GM12878 (cell line): ENCODE measurements around the gene TOP3A. TPM values are rescaled to one million over a fixed set of nuclear protein-coding genes. Genes with fewer than 3 reads are reported as not detected.

Source experiments
- ASH2L ChIP-seq: fragments of 300-600, 200-600 bp; sonication (generic); IDR thresholded peaks from 2 replicates; pipeline ENCODE4 v1.6.1; 2017; ENCODE audit warnings: low read depth, mild to moderate bottlenecking, borderline replicate concordance
- BCL3 ChIP-seq: IDR thresholded peaks from 2 replicates; pipeline ENCODE4 v1.6.1; 2011; ENCODE audit warnings: borderline replicate concordance, low read depth, mild to moderate bottlenecking, moderate library complexity, low read length; ENCODE audit not compliant: insufficient read depth, poor library complexity, severe bottlenecking
- BHLHE40 ChIP-seq, 2 experiments: fragments of 450-650 bp in 1 of 2; IDR thresholded peaks; 2 replicates each; pipeline ENCODE4 v1.6.1; 2011 to 2017; ENCODE audit warnings: low read depth in 2 of 2, borderline replicate concordance in 1 of 2, improper control_type of control experiment in 1 of 2, low read length in 1 of 2, mild to moderate bottlenecking in 1 of 2
- EED ChIP-seq: sonication (generic); IDR thresholded peaks from 2 replicates; pipeline ENCODE4 v1.6.1; 2016; ENCODE audit warnings: antibody characterized with exemption, low read depth
- FOXM1 ChIP-seq: IDR thresholded peaks from 2 replicates; pipeline ENCODE4 v1.6.1; 2012; ENCODE audit warnings: low read depth, mild to moderate bottlenecking, inconsistent platforms, low read length, moderate library complexity
- GABPA ChIP-seq: IDR thresholded peaks from 2 replicates; pipeline ENCODE4 v1.6.1; 2014; ENCODE audit warnings: antibody characterized with exemption, low read depth, mild to moderate bottlenecking, inconsistent platforms
- GATAD2B ChIP-seq: fragments of 450-650 bp; conservative IDR thresholded peaks from 2 replicates; pipeline ENCODE4 v1.6.1; 2017; ENCODE audit warnings: low read depth, mild to moderate bottlenecking, moderate library complexity
- JUNB ChIP-seq: IDR thresholded peaks from 2 replicates; pipeline ENCODE4 v1.6.1; 2016; ENCODE audit warnings: antibody characterized with exemption, mild to moderate bottlenecking
- KDM1A ChIP-seq: fragments of 200-600 bp; sonication (generic); IDR thresholded peaks from 2 replicates; pipeline ENCODE4 v1.6.1; 2016; ENCODE audit warnings: borderline replicate concordance
- MEF2A ChIP-seq: IDR thresholded peaks from 2 replicates; pipeline ENCODE4 v1.6.1; 2011; ENCODE audit warnings: low read depth, mild to moderate bottlenecking, low read length, moderate library complexity; ENCODE audit not compliant: insufficient read depth
- MYC ChIP-seq: IDR thresholded peaks from 2 replicates; pipeline ENCODE4 v1.6.1; 2011; ENCODE audit warnings: mild to moderate bottlenecking, low read length, moderate library complexity, inconsistent platforms; ENCODE audit not compliant: insufficient read depth, insufficient replicate concordance, insufficient read length, severe bottlenecking
- NR2C2 ChIP-seq: IDR thresholded peaks from 2 replicates; pipeline ENCODE4 v1.6.1; 2011; ENCODE audit warnings: borderline replicate concordance, low read depth; ENCODE audit not compliant: control insufficient read depth, insufficient read length
- RB1 ChIP-seq: fragments of 450-650 bp; formaldehyde crosslinking; IDR thresholded peaks from 2 replicates; pipeline ENCODE4 v1.6.1; 2017; ENCODE audit warnings: mild to moderate bottlenecking, borderline replicate concordance
- RFX5 ChIP-seq: IDR thresholded peaks from 2 replicates; pipeline ENCODE4 v1.6.1; 2011; ENCODE audit warnings: low read depth, low read length, improper control_type of control experiment
- SMAD5 ChIP-seq: IDR thresholded peaks from 2 replicates; pipeline ENCODE4 v1.6.1; 2016; ENCODE audit warnings: antibody characterized with exemption, low read depth
- SPI1 ChIP-seq: IDR thresholded peaks from 2 replicates; pipeline ENCODE4 v1.6.1; 2011; ENCODE audit warnings: low read depth, mild to moderate bottlenecking, low read length, moderate library complexity, borderline replicate concordance; ENCODE audit not compliant: insufficient read depth
- SRF ChIP-seq, 2 experiments: IDR thresholded peaks; 2 replicates each; pipeline ENCODE4 v1.6.1; 2011; ENCODE audit warnings: low read depth in 2 of 2, low read length in 2 of 2, mild to moderate bottlenecking in 1 of 2, moderate library complexity in 1 of 2
- ZNF207 ChIP-seq: fragments of 450-650 bp; IDR thresholded peaks from 2 replicates; pipeline ENCODE4 v1.6.1; 2014; ENCODE audit warnings: antibody characterized with exemption, mild to moderate bottlenecking, borderline replicate concordance
- polyA plus RNA-seq, 11 experiments: library from polyadenylated mRNA; depleted of rRNA in 4 of 11; unstranded in 6 of 11; stranded (reverse) in 5 of 11; fragments of >200 nt; fragmentation: Nextera tagmentation in 4 of 11; fragmentation: Illumina TruSeq in 1 of 11; extraction: Ambion mirVana in 4 of 11; extraction: Trizol in 1 of 11; gene quantifications; 1 replicate in 1 of 11; 2 replicates in 10 of 11; pipeline versions ENCODE4 v1.2.1 to v1.2.3, GENCODE V29; 2011 to 2016; ENCODE audit warnings: inconsistent platforms in 2 of 11, missing spikeins in 2 of 11, low read depth in 1 of 11
- total RNA-seq, 4 experiments: library from RNA; depleted of rRNA in 3 of 4; stranded (reverse); fragments of >200 nt in 3 of 4; fragmentation: Illumina TruSeq in 1 of 4; extraction: Trizol in 1 of 4; gene quantifications; 2 replicates each; pipeline versions ENCODE4 v1.2.1 to v1.2.3, GENCODE V29; 2013 to 2021
- TF ChIP-seq, protein P1 (sequence below): fragments of 450-650 bp; IDR thresholded peaks from 2 replicates; pipeline ENCODE4 v1.6.1; 2016; ENCODE audit warnings: mild to moderate bottlenecking, moderate library complexity, borderline replicate concordance
- TF ChIP-seq, protein P2 (sequence below): fragments of 450-650 bp; formaldehyde crosslinking; IDR thresholded peaks from 2 replicates; pipeline ENCODE4 v1.5.0; 2022; ENCODE audit warnings: mild to moderate bottlenecking, missing genetic modification characterization

Gene TOP3A
- total and polyA plus RNA-seq, 10 of the 15 experiments (the other 5 are each of a cell fraction or from before 2014, with no cell fraction given): 4.2 to 51.9 (median 31.8) TPM

DNA sequence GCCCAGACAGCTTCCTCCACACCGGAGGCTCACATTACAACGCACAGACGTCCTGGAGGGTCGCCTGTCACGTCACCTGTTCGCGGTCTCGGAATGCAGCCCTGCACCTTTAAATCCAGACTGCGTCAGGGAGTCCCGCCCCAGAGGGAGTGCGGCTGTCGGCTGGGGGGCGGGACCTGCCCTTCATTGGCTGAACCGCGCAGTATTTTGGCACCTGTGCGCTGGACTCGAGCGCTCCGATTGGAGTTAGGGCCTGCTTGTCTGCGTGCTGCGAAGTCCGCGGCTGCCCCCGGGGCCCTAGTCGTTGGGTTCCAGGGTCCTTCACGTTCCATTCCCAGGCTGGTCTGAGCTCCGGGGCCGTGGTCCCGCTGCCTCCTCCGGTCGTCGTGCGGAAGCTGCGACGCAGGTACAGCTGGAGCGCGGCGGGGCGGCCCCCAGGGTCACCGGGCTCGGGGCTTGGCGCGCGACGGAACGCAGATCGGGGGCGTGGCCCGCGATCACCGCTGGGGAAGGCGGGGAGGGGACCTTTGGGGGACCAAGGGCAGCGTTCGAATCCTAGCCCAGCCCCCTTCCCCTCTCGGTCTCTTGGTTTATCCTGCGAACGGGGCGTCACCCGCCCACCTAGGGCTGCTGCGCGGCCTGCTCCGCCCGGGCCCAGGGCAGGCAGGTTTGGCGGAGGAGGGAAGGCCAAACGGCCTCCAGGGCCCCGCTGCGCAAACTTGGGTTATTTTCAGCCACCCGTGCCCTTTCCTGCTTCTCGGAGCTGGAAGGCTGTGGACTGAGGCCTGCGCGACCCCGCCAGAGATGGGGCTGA, 54.3 kb downstream of the TOP3A start, which contains the start of gene MIEF2 (continued):
- TF ChIP-seq, protein P1, sequence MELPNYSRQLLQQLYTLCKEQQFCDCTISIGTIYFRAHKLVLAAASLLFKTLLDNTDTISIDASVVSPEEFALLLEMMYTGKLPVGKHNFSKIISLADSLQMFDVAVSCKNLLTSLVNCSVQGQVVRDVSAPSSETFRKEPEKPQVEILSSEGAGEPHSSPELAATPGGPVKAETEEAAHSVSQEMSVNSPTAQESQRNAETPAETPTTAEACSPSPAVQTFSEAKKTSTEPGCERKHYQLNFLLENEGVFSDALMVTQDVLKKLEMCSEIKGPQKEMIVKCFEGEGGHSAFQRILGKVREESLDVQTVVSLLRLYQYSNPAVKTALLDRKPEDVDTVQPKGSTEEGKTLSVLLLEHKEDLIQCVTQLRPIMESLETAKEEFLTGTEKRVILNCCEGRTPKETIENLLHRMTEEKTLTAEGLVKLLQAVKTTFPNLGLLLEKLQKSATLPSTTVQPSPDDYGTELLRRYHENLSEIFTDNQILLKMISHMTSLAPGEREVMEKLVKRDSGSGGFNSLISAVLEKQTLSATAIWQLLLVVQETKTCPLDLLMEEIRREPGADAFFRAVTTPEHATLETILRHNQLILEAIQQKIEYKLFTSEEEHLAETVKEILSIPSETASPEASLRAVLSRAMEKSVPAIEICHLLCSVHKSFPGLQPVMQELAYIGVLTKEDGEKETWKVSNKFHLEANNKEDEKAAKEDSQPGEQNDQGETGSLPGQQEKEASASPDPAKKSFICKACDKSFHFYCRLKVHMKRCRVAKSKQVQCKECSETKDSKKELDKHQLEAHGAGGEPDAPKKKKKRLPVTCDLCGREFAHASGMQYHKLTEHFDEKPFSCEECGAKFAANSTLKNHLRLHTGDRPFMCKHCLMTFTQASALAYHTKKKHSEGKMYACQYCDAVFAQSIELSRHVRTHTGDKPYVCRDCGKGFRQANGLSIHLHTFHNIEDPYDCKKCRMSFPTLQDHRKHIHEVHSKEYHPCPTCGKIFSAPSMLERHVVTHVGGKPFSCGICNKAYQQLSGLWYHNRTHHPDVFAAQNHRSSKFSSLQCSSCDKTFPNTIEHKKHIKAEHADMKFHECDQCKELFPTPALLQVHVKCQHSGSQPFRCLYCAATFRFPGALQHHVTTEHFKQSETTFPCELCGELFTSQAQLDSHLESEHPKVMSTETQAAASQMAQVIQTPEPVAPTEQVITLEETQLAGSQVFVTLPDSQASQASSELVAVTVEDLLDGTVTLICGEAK: no peak; the same call in 1 of the 2 replicates
- TF ChIP-seq SPI1 (no peak), MEF2A (no peak), SRF (IDR thresholded peaks at IDR 0.05; ENCODE audit: low read depth in 2 of 2, low read length in 2 of 2) (no peak), GABPA (no peak), ZNF207 (peak; percentile 37; the same call in 1 of the 2 replicates), RB1 (peak; percentile 70; the same call in 1 of the 2 replicates), ASH2L (no peak), FOXM1 (no peak), SMAD5 (no peak), NR2C2 (no peak), EED (no peak; the same call in 1 of the 2 replicates), BCL3 (no peak), KDM1A (no peak), GATAD2B (0 out of 2 replicates have a peak, but pooled peaks have one; percentile 53), BHLHE40 (IDR thresholded peaks at IDR 0.05; ENCODE audit: borderline replicate concordance in 1 of 2, low read depth in 2 of 2, low read length in 1 of 2) (peak; percentile 69 to 72), JUNB (no peak), MYC (no peak), RFX5 (no peak)
- TF ChIP-seq, protein P2, sequence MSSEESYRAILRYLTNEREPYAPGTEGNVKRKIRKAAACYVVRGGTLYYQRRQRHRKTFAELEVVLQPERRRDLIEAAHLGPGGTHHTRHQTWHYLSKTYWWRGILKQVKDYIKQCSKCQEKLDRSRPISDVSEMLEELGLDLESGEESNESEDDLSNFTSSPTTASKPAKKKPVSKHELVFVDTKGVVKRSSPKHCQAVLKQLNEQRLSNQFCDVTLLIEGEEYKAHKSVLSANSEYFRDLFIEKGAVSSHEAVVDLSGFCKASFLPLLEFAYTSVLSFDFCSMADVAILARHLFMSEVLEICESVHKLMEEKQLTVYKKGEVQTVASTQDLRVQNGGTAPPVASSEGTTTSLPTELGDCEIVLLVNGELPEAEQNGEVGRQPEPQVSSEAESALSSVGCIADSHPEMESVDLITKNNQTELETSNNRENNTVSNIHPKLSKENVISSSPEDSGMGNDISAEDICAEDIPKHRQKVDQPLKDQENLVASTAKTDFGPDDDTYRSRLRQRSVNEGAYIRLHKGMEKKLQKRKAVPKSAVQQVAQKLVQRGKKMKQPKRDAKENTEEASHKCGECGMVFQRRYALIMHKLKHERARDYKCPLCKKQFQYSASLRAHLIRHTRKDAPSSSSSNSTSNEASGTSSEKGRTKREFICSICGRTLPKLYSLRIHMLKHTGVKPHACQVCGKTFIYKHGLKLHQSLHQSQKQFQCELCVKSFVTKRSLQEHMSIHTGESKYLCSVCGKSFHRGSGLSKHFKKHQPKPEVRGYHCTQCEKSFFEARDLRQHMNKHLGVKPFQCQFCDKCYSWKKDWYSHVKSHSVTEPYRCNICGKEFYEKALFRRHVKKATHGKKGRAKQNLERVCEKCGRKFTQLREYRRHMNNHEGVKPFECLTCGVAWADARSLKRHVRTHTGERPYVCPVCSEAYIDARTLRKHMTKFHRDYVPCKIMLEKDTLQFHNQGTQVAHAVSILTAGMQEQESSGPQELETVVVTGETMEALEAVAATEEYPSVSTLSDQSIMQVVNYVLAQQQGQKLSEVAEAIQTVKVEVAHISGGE (CRISPR knock-in tag): no peak
